ENCODE data around the gene KDM4C. TPM values are rescaled to one million over a fixed set of nuclear protein-coding genes. Genes with fewer than 3 reads are reported as not detected.

Gene KDM4C
- total RNA-seq, 1 experiment from 2014 or later, result 16.8 TPM

DNA sequence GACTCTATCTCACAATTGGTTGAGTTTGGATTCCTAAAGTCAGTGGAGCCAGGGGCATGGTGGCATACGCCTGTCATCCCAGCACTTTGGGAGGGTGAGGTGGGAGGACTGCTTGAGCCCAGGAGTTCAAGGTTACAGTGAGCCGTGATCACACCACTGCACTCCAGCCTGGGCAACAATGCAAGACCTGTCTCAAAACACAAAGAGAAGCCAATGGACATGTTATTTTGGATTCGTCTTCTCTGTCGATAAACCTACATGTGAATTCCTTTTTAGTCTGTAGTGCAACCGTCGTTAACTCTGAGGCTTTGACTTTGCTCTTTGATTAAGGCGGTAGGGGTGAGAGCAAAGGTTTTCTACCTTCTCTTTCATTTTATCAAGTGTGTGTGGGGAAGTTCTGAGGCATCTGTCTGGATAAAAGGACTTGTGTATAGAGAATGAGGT, 142.7 kb downstream of the KDM4C start:
- no peaks in the 10 kb centered on the region for H3K9me3 ChIP-seq (ENCODE audit: control insufficient read depth in 1 of 2, insufficient read depth in 1 of 2, low read depth in 1 of 2, low read length in 2 of 2)
- no peak overlapping the region for H2AFZ ChIP-seq (ENCODE audit: low read depth, low read length, poor library complexity, severe bottlenecking)
- DNase-seq (ENCODE audit: low read depth, low spot score) (no peak), ATAC-seq (no peak)
- intact Hi-C loops (cut with micrococcal nuclease), result no loop called here
- H3K4me1 ChIP-seq (ENCODE audit: control insufficient read depth in 1 of 2, insufficient read depth in 2 of 2, low read length in 2 of 2), result peaks cover 11 to 19% of the 10 kb centered on the region in 2 experiments
- H3K4me3 ChIP-seq (replicated peaks in 1 of 2; ENCODE audit: low read depth in 1 of 2, low read length in 2 of 2), result no peak overlapping the region
- H3K36me3 ChIP-seq (ENCODE audit: control insufficient read depth in 1 of 2, insufficient read depth in 2 of 2, low read length in 2 of 2), result no peaks in the 10 kb centered on the region
- RAD21 ChIA-PET (ENCODE audit: low non-redundant PET in 1 of 2, low total read pairs in 2 of 2, uncharacterized antibody in 2 of 2, unreplicated experiment in 2 of 2), result no interaction called here
- BruUV-seq (replicated peaks), result no TSS peak
- CTCF ChIA-PET, result no interaction called here
- no peak overlapping the region for H3K4me2 ChIP-seq (ENCODE audit: low read length)
- no peaks in the 10 kb centered on the region for H3K79me2 ChIP-seq (ENCODE audit: insufficient read depth, low read length)
- no peak overlapping the region for H3K27ac ChIP-seq (ENCODE audit: low read depth, low read length)
- H3K9ac ChIP-seq (ENCODE audit: low read length), result no peak overlapping the region
- H3K27me3 ChIP-seq (ENCODE audit: insufficient read depth, low read length), result no peaks in the 10 kb centered on the region
- TF ChIP-seq EZH2 (IDR thresholded peaks at IDR 0.05) (no peak), YY1 (IDR thresholded peaks at IDR 0.05; ENCODE audit: extremely low read depth, insufficient replicate concordance, low read depth, low read length) (no peak), TCF7L2 (IDR thresholded peaks at IDR 0.05; ENCODE audit: borderline replicate concordance, extremely low read depth, insufficient read depth, insufficient read length) (no peak), SP1 (IDR thresholded peaks at IDR 0.05; ENCODE audit: low read depth) (no peak)
- POLR2A ChIA-PET, result no interaction called here
- H3K9me2 ChIP-seq (ENCODE audit: insufficient read depth), result no peaks in the 10 kb centered on the region
- no peaks in the 10 kb centered on the region for H4K20me1 ChIP-seq (ENCODE audit: insufficient read depth)

DNA sequence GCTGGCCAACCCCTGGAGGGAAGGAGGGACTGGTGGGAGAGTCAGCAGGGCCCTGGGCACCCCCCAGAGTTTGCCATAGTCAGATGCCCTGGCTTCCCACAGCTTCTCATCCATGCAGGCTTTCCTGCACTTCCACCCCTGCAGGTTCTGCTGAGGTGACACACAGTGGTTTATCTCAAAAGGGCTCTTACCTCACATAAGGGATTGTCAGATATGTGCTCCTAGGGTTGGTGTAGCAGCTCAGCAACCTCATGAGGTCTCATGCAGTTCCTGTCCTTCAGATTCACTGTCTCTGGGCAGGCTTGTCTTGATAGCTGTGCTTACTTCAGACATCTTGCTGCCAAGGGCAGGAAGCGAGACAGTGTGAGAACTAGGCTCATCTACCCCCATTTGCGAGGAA, 143.4 kb downstream of the KDM4C start:
- Histone ChIP-seq H3K36me3 (ENCODE audit: control insufficient read depth in 1 of 2, insufficient read depth in 2 of 2, low read length in 2 of 2) (no peaks in the 10 kb centered on the region), H4K20me1 (ENCODE audit: insufficient read depth) (no peaks in the 10 kb centered on the region), H3K27me3 (ENCODE audit: insufficient read depth, low read length) (no peaks in the 10 kb centered on the region), H3K4me3 (replicated peaks in 1 of 2; ENCODE audit: low read depth in 1 of 2, low read length in 2 of 2) (no peak overlapping the region), H3K9ac (ENCODE audit: low read length) (no peak overlapping the region), H3K4me2 (ENCODE audit: low read length) (no peak overlapping the region), H3K27ac (ENCODE audit: low read depth, low read length) (no peak overlapping the region), H3K9me2 (ENCODE audit: insufficient read depth) (no peaks in the 10 kb centered on the region), H3K79me2 (ENCODE audit: insufficient read depth, low read length) (no peaks in the 10 kb centered on the region), H3K4me1 (ENCODE audit: control insufficient read depth in 1 of 2, insufficient read depth in 2 of 2, low read length in 2 of 2) (peaks cover 11 to 19% of the 10 kb centered on the region in 2 experiments), H2AFZ (ENCODE audit: low read depth, low read length, poor library complexity, severe bottlenecking) (no peak overlapping the region), H3K9me3 (ENCODE audit: control insufficient read depth in 1 of 2, insufficient read depth in 1 of 2, low read depth in 1 of 2, low read length in 2 of 2) (no peaks in the 10 kb centered on the region)
- BruUV-seq (replicated peaks), result no TSS peak
- CTCF ChIA-PET, result no interaction called here
- DNase-seq (ENCODE audit: low read depth, low spot score) (no peak), ATAC-seq (no peak)
- intact Hi-C loops (cut with micrococcal nuclease), result no loop called here
- POLR2A ChIA-PET, result no interaction called here
- RAD21 ChIA-PET (ENCODE audit: low non-redundant PET in 1 of 2, low total read pairs in 2 of 2, uncharacterized antibody in 2 of 2, unreplicated experiment in 2 of 2), result no interaction called here
- TF ChIP-seq ZNF274 (IDR thresholded peaks at IDR 0.05; ENCODE audit: low read depth, low read length) (no peak), FOSL1 (IDR thresholded peaks at IDR 0.05; ENCODE audit: low read depth) (no peak), SRF (IDR thresholded peaks at IDR 0.05; ENCODE audit: low read depth) (no peak), ZFX (IDR thresholded peaks at IDR 0.05) (no peak), YY1 (IDR thresholded peaks at IDR 0.05; ENCODE audit: extremely low read depth, insufficient replicate concordance, low read depth, low read length) (no peak), POLR2A (IDR thresholded peaks at IDR 0.05; ENCODE audit: borderline replicate concordance, extremely low read depth, insufficient read depth, insufficient read length) (no peak)
- TF ChIP-seq, protein P1, sequence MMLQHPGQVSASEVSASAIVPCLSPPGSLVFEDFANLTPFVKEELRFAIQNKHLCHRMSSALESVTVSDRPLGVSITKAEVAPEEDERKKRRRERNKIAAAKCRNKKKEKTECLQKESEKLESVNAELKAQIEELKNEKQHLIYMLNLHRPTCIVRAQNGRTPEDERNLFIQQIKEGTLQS (IDR thresholded peaks at IDR 0.05), result no peak
- TF ChIP-seq, protein P2, sequence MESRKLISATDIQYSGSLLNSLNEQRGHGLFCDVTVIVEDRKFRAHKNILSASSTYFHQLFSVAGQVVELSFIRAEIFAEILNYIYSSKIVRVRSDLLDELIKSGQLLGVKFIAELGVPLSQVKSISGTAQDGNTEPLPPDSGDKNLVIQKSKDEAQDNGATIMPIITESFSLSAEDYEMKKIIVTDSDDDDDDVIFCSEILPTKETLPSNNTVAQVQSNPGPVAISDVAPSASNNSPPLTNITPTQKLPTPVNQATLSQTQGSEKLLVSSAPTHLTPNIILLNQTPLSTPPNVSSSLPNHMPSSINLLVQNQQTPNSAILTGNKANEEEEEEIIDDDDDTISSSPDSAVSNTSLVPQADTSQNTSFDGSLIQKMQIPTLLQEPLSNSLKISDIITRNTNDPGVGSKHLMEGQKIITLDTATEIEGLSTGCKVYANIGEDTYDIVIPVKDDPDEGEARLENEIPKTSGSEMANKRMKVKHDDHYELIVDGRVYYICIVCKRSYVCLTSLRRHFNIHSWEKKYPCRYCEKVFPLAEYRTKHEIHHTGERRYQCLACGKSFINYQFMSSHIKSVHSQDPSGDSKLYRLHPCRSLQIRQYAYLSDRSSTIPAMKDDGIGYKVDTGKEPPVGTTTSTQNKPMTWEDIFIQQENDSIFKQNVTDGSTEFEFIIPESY (IDR thresholded peaks at IDR 0.05; ENCODE audit: extremely low read depth, insufficient replicate concordance, low read length), result no peak
